PC-9 (cell line): ENCODE data around the gene FKBP5. TPM values are rescaled to one million over a fixed set of nuclear protein-coding genes. Genes with fewer than 3 reads are reported as not detected.
"Not testable (repeated sequence)": the region's sequence is repeated elsewhere in the genome, so short reads cannot be mapped to it uniquely, and the experiment has no call there.

Experiments
- BruUV-seq: library from RNA; stranded (reverse); fragments of 400-500 nt; replicated peaks from 2 replicates; lab custom pipeline; 2021; lab: Mats Ljungman, UMichigan
- CTCF ChIA-PET: fragments of 300-600 bp; sonication (Branson Sonifier 250); formaldehyde crosslinking; loops from one replicate; lab custom pipeline; 2022; ENCODE audit warnings: antibody characterized with exemption; lab: Charles Lee
- POLR2A ChIA-PET: fragments of 300-600 bp; sonication (Branson Sonifier 250); formaldehyde crosslinking; loops from one replicate; lab custom pipeline; 2022; ENCODE audit warnings: antibody characterized with exemption; ENCODE audit not compliant: unreplicated experiment; lab: Charles Lee
- DNase-seq, 2 experiments: peaks; one replicate each; pipeline versions ENCODE4 v3.0.0 to v3.0.0-alpha.2; 2015 to 2022; ENCODE audit warnings: mixed read lengths in 1 of 2
- H2AFZ ChIP-seq: fragments of 200-600 bp; sonication (generic); 2 replicates; pipeline ENCODE4 v1.8.1; 2017; ENCODE audit warnings: antibody characterized with exemption
- H3F3A ChIP-seq: fragments of 200-600 bp; sonication (generic); 2 replicates; pipeline ENCODE4 v1.8.1; 2017; ENCODE audit warnings: antibody characterized with exemption, mild to moderate bottlenecking, low read depth; ENCODE audit not compliant: insufficient read depth
- H3K27ac ChIP-seq: fragments of 200-600 bp; sonication (generic); 2 replicates; pipeline ENCODE4 v1.6.1; 2016; ENCODE audit warnings: mixed run types
- H3K27me3 ChIP-seq: fragments of 200-600 bp; sonication (generic); 2 replicates; pipeline ENCODE4 v1.6.1; 2016; ENCODE audit warnings: low read depth, mixed run types; ENCODE audit not compliant: insufficient read depth
- H3K36me3 ChIP-seq: fragments of 200-600 bp; sonication (generic); 2 replicates; pipeline ENCODE4 v1.6.1; 2016; ENCODE audit warnings: low read depth, mixed run types
- H3K4me1 ChIP-seq: fragments of 200-600 bp; sonication (generic); replicated peaks from 2 replicates; pipeline ENCODE4 v1.6.1; 2016; ENCODE audit warnings: mixed run types; ENCODE audit not compliant: insufficient read depth
- H3K4me2 ChIP-seq: fragments of 200-600 bp; sonication (generic); 2 replicates; pipeline ENCODE4 v1.6.1; 2017; ENCODE audit warnings: mixed run types
- H3K4me3 ChIP-seq: fragments of 200-600 bp; sonication (generic); 2 replicates; pipeline ENCODE4 v1.6.1; 2016; ENCODE audit warnings: mixed run types
- H3K79me2 ChIP-seq: fragments of 200-600 bp; sonication (generic); 2 replicates; pipeline ENCODE4 v1.6.1; 2017; ENCODE audit warnings: low read depth, mixed run types
- H3K9me2 ChIP-seq: fragments of 200-600 bp; sonication (generic); 2 replicates; pipeline ENCODE4 v1.8.1; 2017; ENCODE audit warnings: mild to moderate bottlenecking; ENCODE audit not compliant: insufficient read depth
- H3K9me3 ChIP-seq: fragments of 200-600 bp; sonication (generic); 2 replicates; pipeline ENCODE4 v1.8.1; 2016; ENCODE audit warnings: low read depth; ENCODE audit not compliant: insufficient read depth
- H4K20me1 ChIP-seq: fragments of 200-600 bp; sonication (generic); 2 replicates; pipeline ENCODE4 v1.8.1; 2017; ENCODE audit not compliant: insufficient read depth
- CTCF ChIP-seq: fragments of 200-600 bp; sonication (generic); conservative IDR thresholded peaks from 2 replicates; pipeline ENCODE4 v1.6.1; 2017; ENCODE audit warnings: mixed run types, antibody characterized with exemption, mild to moderate bottlenecking, moderate library complexity
- EZH2 ChIP-seq: fragments of 200-600 bp; sonication (generic); IDR thresholded peaks from 2 replicates; pipeline ENCODE4 v1.8.0; 2017; ENCODE audit warnings: antibody characterized with exemption, low read depth
- intact Hi-C: fragments of 100-400 bp; cut with micrococcal nuclease; formaldehyde crosslinking; loops from one replicate; pipeline ENCODE4 v1.10.0; 2022; ENCODE audit not compliant: unreplicated experiment
- total RNA-seq: library from RNA; stranded (reverse); gene quantifications from 2 replicates; pipeline ENCODE4 v1.2.3, GENCODE V29; 2021

The FKBP5 gene
- total RNA-seq, 1 experiment from 2014 or later: 5.0 TPM

GRCh38 chr6:35698858-35699257 is 10.1 kb upstream of the FKBP5 start:
- no peaks in the 10 kb centered on the region for H3K27me3 ChIP-seq
- H3K4me1 ChIP-seq: no peaks in the 10 kb centered on the region
- no peaks in the 10 kb centered on the region; the same call in 1 of the 2 replicates for H3F3A ChIP-seq
- intact Hi-C loops: no loop called here
- no peak for DNase-seq
- H3K4me2 ChIP-seq: no peak overlapping the region
- H3K4me3 ChIP-seq: no peak overlapping the region
- ChIA-PET CTCF (no interaction called here), POLR2A (no interaction called here)
- H3K36me3 ChIP-seq: no peaks in the 10 kb centered on the region
- no peaks in the 10 kb centered on the region for H3K9me2 ChIP-seq
- TF ChIP-seq EZH2 (no peak), CTCF (no peak)
- no TSS peak for BruUV-seq
- H3K9me3 ChIP-seq: peaks cover 22% of the 10 kb centered on the region
- no peaks in the 10 kb centered on the region for H3K79me2 ChIP-seq
- H3K27ac ChIP-seq: no peak overlapping the region
- H2AFZ ChIP-seq: no peak overlapping the region
- no peaks in the 10 kb centered on the region for H4K20me1 ChIP-seq

GRCh38 chr6:35698430-35698829 is 9.7 kb upstream of the FKBP5 start:
- intact Hi-C loops, H3K9me2 ChIP-seq, POLR2A ChIA-PET, H3K27ac ChIP-seq, DNase-seq, H2AFZ ChIP-seq, CTCF ChIA-PET, H3K4me1 ChIP-seq, H3K4me3 ChIP-seq, BruUV-seq, H3K4me2 ChIP-seq, H3K27me3 ChIP-seq, H3K79me2 ChIP-seq, H3K36me3 ChIP-seq, H4K20me1 ChIP-seq, H3F3A ChIP-seq: not testable (repeated sequence)
- peaks cover 21% of the 10 kb centered on the region for H3K9me3 ChIP-seq

- no peaks in the 10 kb centered on the region for H3K79me2 ChIP-seq
- H3K4me1 ChIP-seq: no peaks in the 10 kb centered on the region
- BruUV-seq: no TSS peak
- H3K27me3 ChIP-seq: no peaks in the 10 kb centered on the region
- no peak for DNase-seq
- TF ChIP-seq CTCF: no peak
- no peak for TF ChIP-seq EZH2
- H3K9me2 ChIP-seq: no peaks in the 10 kb centered on the region
- peaks cover 21% of the 10 kb centered on the region for H3K9me3 ChIP-seq
- no peaks in the 10 kb centered on the region for H4K20me1 ChIP-seq
- CTCF ChIA-PET: no interaction called here
- intact Hi-C loops: no loop called here
- no peak overlapping the region for H3K27ac ChIP-seq
- no peak overlapping the region for H3K4me3 ChIP-seq
- POLR2A ChIA-PET: no interaction called here
- H2AFZ ChIP-seq: no peak overlapping the region
- H3K36me3 ChIP-seq: no peaks in the 10 kb centered on the region
- no peak overlapping the region for H3K4me2 ChIP-seq
- H3F3A ChIP-seq: peaks cover 2% of the 10 kb centered on the region; the same call in 1 of the 2 replicates
These were observed 5.7 kb upstream of the FKBP5 start for GRCh38 chr6:35694462-35694861.
